Psoas muscle (tissue), 8 donors: ENCODE results near the gene SAA2. TPM values are rescaled to one million over a fixed set of nuclear protein-coding genes. Genes with fewer than 3 reads are reported as not detected.

Experiments
- ATAC-seq, 4 donors: fragments of 200-7000 bp; cut with Tn5 transposase; one replicate each; pipeline ENCODE4 v1.9.1; 2020; ENCODE audit warnings: moderate library complexity in 3 of 4, mild to moderate bottlenecking in 2 of 4
- DNase-seq, 2 donors: peaks; one replicate each; pipeline ENCODE4 v3.0.0-alpha.2; 2020
- H3K27ac ChIP-seq: fragments of 200-600 bp; one replicate; pipeline ENCODE4 v1.8.0; 2022
- H3K27me3 ChIP-seq, 3 donors: fragments of 200-600 bp in 1 of 3; one replicate each; pipeline versions ENCODE4 v1.6.1 to v1.8.0; 2013 to 2022; ENCODE audit warnings: low read length in 2 of 3, mild to moderate bottlenecking in 2 of 3, moderate library complexity in 1 of 3; ENCODE audit not compliant: insufficient read depth in 3 of 3
- H3K36me3 ChIP-seq, 2 donors: fragments of 200-600 bp in 1 of 2; one replicate each; pipeline versions ENCODE4 v1.6.1 to v1.8.0; 2013 to 2022; ENCODE audit warnings: low read depth in 1 of 2, mild to moderate bottlenecking in 1 of 2, moderate library complexity in 1 of 2; ENCODE audit not compliant: insufficient read depth in 1 of 2
- H3K4me1 ChIP-seq: fragments of 200-600 bp; one replicate; pipeline ENCODE4 v1.8.0; 2022
- H3K4me3 ChIP-seq: fragments of 200-600 bp; one replicate; pipeline ENCODE4 v1.8.0; 2022; ENCODE audit warnings: mild to moderate bottlenecking
- H3K9me3 ChIP-seq: fragments of 200-600 bp; one replicate; pipeline ENCODE4 v1.8.0; 2022
- WGBS, 3 donors: extraction: QIAGEN DNeasy Blood & Tissue Kit; methylation state at CpG; one replicate each; pipeline versions ENCODE4 v1.1.6 to v1.1.7; 2013; 5-methylcytosine and 5-hydroxymethylcytosine counted together
- intact Hi-C, 2 donors: fragments of 100-400 bp; cut with DNase I; formaldehyde crosslinking; loops; one replicate each; pipeline versions ENCODE4 v1.11.0 to v1.14.2; 2022
- polyA plus RNA-seq, 3 donors: library from polyadenylated mRNA; stranded (reverse); fragments of 200-250 nt; gene quantifications; one replicate each; pipeline ENCODE4 v1.2.3, GENCODE V29; 2013
- total RNA-seq, 4 donors: library from RNA; stranded (reverse); fragmentation: NEBNext Ultra II Directional in 2 of 4; extraction: Animal tissue kit (Norgen Biotek cat#: 25700) in 2 of 4; gene quantifications; one replicate each; pipeline versions ENCODE4 v1.2.1 to v1.2.4, GENCODE V29; 2021 to 2023
- TF ChIP-seq, protein P1 (sequence below): fragments of 200-600 bp; IDR thresholded peaks from one replicate; pipeline ENCODE4 v1.8.0; 2022; ENCODE audit warnings: antibody characterized with exemption
- donor health status: healthy with polysubstance abuse.
- donor health status: DM: no; HTN: no; CAD: no; lungs with moderate emphysema.
- donor health status: Bipolar disorder and iron deficiency.
- donor health status: healthy.
- donor health status: DM: yes; HTN: yes; CAD: no.
- donor health status: DM: no; HTN: no; CAD: no.
- donor health status: DM: no; HTN: no; CAD: no.
- donor health status: DM: yes; HTN: yes; CAD: no.

SAA2 gene
- total and polyA plus RNA-seq, 7 donors = 2.6 to 35.5 (median 11.3) TPM

DNA sequence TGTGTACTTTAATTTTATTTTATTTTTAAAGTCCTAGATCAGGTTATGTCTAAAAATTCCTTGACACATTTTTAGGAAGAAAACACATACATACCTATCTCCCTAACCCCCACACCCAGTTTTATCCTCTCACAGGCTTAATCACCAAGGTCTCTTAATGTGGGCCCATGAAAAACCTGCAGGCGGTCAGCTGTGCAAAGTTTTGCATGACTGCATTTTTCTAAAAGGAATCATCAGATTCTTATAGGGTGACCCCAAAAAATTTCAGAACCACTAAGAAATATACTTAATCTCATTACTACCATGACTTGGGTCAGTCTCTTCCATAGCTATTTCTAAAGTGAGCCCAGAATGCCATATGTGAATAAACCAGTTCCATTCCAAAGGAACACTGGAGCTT is 37.4 kb upstream of the SAA2 start:
- H3K36me3 ChIP-seq = peaks cover 25 to 99% of the 10 kb centered on the region in 2 donors
- ATAC-seq (no peak), DNase-seq (no peak)
- H3K27ac ChIP-seq = no peak overlapping the region
- intact Hi-C loops = loop anchor here in 1 of 2 donors (5.0 kb wide), 1 partner anchor 61 kb away; no protein-coding TSS in a partner anchor
- no peaks in the 10 kb centered on the region for H3K9me3 ChIP-seq
- TF ChIP-seq, protein P1, sequence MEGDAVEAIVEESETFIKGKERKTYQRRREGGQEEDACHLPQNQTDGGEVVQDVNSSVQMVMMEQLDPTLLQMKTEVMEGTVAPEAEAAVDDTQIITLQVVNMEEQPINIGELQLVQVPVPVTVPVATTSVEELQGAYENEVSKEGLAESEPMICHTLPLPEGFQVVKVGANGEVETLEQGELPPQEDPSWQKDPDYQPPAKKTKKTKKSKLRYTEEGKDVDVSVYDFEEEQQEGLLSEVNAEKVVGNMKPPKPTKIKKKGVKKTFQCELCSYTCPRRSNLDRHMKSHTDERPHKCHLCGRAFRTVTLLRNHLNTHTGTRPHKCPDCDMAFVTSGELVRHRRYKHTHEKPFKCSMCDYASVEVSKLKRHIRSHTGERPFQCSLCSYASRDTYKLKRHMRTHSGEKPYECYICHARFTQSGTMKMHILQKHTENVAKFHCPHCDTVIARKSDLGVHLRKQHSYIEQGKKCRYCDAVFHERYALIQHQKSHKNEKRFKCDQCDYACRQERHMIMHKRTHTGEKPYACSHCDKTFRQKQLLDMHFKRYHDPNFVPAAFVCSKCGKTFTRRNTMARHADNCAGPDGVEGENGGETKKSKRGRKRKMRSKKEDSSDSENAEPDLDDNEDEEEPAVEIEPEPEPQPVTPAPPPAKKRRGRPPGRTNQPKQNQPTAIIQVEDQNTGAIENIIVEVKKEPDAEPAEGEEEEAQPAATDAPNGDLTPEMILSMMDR = no peak
- H3K4me1 ChIP-seq = no peaks in the 10 kb centered on the region
- no peaks in the 10 kb centered on the region for H3K27me3 ChIP-seq
- no peak overlapping the region for H3K4me3 ChIP-seq
- 94 to 96% (median 96%) methylated on average over 1 of the region's 1 CpG for WGBS, 3 donors

DNA sequence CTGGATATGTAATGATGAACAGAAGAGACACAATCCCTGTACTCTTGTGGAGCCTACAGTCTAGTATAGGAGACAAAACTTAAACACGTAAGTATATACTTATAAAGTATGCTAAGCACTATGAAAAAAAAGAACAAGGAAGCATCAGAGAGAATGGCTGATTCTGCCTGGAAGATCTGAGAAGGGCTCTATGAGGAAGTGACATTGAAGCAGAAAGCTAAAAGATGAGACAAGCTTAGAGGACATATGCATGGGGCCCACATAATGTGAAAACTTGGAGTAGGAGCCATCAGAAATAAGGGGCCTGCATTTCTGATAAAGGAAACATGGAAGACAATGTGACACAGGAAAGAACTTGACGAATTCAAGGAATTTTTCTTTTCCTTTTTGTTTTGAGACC is 34.2 kb upstream of the SAA2 start:
- H3K27ac ChIP-seq = no peak overlapping the region
- H3K4me3 ChIP-seq = no peak overlapping the region
- no peak for ATAC-seq
- H3K27me3 ChIP-seq = no peaks in the 10 kb centered on the region
- intact Hi-C loops = no loop called here
- peaks cover 22 to 99% of the 10 kb centered on the region in 2 donors for H3K36me3 ChIP-seq
- H3K4me1 ChIP-seq = no peaks in the 10 kb centered on the region
- H3K9me3 ChIP-seq = no peaks in the 10 kb centered on the region
- TF ChIP-seq, protein P1 = no peak
- no peak for DNase-seq
- 89 to 97% (median 91%) methylated on average over 2 of the region's 2 CpGs for WGBS, 3 donors

DNA sequence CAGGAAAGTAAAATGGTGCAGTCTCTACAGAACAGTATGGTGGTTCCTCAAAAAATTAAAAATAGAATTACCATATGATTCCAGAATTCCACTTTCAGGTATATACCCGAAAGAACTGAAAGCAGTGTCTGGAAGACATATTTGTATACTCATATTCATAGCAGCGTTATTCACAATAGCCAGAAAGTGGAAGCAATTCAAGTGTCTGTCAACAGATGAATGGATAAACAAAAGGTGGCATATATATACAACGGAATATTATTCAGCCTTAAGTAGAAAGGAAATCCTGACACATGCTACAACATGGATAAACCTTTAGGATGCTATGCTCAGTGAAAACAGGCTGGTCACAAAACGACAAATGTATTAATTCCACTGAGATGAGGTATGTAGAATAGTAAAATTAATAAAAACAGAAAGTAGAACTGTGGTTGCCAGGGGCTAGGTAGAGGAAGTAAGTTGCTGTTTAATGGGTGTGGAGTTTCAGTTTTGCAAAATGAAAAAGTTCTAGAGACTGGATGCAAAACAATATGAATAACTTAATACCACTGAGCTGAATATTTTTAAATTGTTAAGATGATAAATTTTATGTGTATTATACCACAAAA is 32.1 kb upstream of the SAA2 start:
- ATAC-seq (no peak), DNase-seq (no peak)
- Histone ChIP-seq H3K4me3 (no peak overlapping the region), H3K27me3 (no peaks in the 10 kb centered on the region), H3K9me3 (no peaks in the 10 kb centered on the region), H3K27ac (no peak overlapping the region), H3K4me1 (no peaks in the 10 kb centered on the region), H3K36me3 (peaks cover 11 to 78% of the 10 kb centered on the region in 2 donors)
- WGBS, 3 donors = 89 to 94% (median 90%) methylated on average over 4 of the region's 4 CpGs
- intact Hi-C loops = no loop called here
- TF ChIP-seq, protein P1 = no peak

DNA sequence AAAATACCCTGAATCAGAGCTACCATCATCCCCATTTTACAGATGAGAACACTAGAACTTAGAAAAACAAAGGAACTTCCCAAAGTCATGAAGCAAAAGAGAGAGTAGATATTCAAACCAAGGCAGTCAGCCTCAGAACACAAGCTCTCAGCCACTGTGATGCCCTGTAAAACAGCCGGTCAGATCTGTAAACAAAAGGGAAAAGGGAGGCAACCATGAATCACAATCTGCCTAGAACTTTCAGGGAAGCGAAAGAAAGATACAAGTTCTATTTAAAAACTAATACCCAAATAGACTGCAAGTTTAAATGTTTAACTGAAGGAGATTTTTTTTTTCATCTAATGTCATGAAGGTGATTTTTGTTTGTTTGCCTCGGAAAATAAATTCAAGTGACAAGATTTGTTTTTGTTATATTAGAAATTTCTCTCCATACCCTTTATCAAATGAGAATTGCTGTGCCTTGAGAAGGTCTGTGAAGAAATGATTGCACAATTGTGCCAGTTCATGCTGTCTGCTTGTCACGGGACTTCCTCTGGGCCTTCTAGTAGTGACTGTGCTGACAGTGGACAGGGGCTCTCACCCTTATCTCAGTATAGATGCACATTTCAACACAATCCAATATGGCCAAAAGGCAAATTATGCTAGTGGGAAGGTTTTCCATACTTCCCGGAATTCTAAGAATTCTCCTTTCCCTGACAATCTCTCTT is 29.2 kb upstream of the SAA2 start:
- WGBS, 3 donors = 87 to 91% (median 89%) methylated on average over 5 of the region's 5 CpGs
- Histone ChIP-seq H3K36me3 (peaks cover 7 to 50% of the 10 kb centered on the region in 2 donors), H3K27ac (no peak overlapping the region), H3K27me3 (no peaks in the 10 kb centered on the region), H3K4me1 (no peaks in the 10 kb centered on the region), H3K4me3 (no peak overlapping the region), H3K9me3 (no peaks in the 10 kb centered on the region)
- ATAC-seq (no peak), DNase-seq (no peak)
- TF ChIP-seq, protein P1 = no peak
- intact Hi-C loops = no loop called here
